Coronary artery (tissue), 2 donors: Measurements from ENCODE around the gene TMEM214.

Experiments
- DNase-seq: peaks from one replicate; pipeline ENCODE4 v3.0.0-alpha.2; 2017; ENCODE audit warnings: low spot score
- H3K27ac ChIP-seq, 2 donors: fragments of 200-600 bp; sonication (generic); one replicate each; pipeline ENCODE4 v1.5.1; 2016 to 2019
- H3K4me3 ChIP-seq: fragments of 200-600 bp; sonication (generic); 2 replicates; pipeline ENCODE4 v1.5.1; 2016; ENCODE audit warnings: mild to moderate bottlenecking, moderate library complexity
- TF ChIP-seq, protein P1 (sequence below): fragments of 200-600 bp; sonication (generic); IDR thresholded peaks from one replicate; pipeline ENCODE4 v1.5.1; 2019; ENCODE audit warnings: antibody characterized with exemption

The TMEM214 gene

DNA sequence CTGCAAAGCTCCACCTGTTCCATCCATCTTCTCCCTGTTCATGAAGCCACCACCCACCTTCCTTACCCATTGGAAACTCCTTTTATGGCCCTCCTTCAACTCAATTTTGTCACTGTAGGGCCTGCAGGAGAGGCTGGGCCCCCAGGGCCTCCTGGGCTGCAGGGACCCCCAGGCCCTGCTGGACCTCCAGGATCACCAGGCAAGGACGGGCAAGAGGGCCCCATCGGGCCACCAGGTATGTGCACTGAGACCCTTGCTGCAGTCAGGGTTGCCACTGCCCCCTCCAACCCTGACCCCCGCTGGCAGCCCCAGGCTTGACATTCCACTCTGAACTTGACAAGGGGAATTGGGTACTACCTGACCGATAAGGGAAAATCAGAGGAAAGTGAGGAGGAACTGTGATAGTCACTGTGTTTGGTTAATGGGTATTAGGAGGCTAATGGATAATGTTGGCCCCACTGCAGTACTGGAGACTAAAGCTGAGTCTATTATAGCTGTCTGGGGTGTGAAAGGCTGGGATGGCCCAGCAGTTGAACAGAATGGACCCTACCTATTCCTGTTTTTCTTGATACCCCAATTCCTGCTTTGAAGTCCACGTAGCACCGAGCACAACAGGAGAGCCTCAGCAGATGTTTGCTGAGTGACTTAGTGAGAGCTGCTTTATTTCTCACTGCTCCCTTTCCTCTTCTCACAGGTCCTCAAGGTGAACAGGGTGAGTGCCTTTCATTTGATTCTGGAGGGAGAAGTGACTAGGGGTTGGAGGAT lies 51.7 kb downstream of the TMEM214 start:
- TF ChIP-seq, protein P1, sequence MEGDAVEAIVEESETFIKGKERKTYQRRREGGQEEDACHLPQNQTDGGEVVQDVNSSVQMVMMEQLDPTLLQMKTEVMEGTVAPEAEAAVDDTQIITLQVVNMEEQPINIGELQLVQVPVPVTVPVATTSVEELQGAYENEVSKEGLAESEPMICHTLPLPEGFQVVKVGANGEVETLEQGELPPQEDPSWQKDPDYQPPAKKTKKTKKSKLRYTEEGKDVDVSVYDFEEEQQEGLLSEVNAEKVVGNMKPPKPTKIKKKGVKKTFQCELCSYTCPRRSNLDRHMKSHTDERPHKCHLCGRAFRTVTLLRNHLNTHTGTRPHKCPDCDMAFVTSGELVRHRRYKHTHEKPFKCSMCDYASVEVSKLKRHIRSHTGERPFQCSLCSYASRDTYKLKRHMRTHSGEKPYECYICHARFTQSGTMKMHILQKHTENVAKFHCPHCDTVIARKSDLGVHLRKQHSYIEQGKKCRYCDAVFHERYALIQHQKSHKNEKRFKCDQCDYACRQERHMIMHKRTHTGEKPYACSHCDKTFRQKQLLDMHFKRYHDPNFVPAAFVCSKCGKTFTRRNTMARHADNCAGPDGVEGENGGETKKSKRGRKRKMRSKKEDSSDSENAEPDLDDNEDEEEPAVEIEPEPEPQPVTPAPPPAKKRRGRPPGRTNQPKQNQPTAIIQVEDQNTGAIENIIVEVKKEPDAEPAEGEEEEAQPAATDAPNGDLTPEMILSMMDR = no peak
- Histone ChIP-seq H3K4me3 (no peak overlapping the region), H3K27ac (peak overlapping the region in 1 of 2 donors; percentile 93)
- DNase-seq = no peak

DNA sequence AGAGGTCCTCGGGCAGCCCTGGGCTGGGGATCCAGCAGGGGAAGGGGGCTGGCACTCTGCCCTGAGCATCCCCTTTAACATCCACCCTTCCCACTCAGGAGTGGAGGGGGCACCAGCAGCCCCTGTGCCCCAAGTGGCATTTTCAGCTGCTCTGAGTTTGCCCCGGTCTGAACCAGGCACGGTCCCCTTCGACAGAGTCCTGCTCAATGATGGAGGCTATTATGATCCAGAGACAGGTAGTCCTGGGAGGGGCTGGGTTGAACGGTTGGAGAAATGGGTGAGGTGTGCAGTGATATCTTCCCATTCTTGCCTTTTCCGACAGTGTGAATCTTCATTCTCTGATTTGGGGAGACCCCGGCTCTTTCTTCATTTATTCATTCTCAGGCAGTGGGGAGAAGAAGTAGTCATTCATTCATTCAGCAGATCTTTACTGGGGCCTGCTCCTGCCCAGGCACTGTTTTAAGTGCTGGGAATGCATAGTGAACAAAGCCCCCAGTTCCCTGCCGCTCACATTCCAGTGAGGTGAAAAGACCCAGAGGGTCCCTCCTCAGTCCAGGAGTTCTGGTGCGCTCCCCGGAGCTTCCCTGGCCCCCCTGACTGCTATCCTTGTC lies 52.4 kb downstream of the TMEM214 start:
- Histone ChIP-seq H3K27ac (peak overlapping the region in 1 of 2 donors; percentile 93), H3K4me3 (peak overlapping the region; percentile 79)
- TF ChIP-seq, protein P1 = peak; percentile 19
- DNase-seq = no peak

DNA sequence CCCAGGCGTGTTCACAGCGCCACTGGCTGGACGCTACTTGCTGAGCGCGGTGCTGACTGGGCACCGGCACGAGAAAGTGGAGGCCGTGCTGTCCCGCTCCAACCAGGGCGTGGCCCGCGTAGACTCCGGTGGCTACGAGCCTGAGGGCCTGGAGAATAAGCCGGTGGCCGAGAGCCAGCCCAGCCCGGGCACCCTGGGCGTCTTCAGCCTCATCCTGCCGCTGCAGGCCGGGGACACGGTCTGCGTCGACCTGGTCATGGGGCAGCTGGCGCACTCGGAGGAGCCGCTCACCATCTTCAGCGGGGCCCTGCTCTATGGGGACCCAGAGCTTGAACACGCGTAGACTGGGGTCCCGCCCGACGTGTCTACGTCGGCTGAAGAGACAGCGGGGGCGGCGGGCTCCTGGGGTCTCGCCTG lies 52.9 kb downstream of the TMEM214 start:
- Histone ChIP-seq H3K27ac (peak overlapping the region; percentile 58 to 93), H3K4me3 (peak overlapping the region; percentile 79)
- TF ChIP-seq, protein P1 = no peak
- peak; percentile 91 for DNase-seq

DNA sequence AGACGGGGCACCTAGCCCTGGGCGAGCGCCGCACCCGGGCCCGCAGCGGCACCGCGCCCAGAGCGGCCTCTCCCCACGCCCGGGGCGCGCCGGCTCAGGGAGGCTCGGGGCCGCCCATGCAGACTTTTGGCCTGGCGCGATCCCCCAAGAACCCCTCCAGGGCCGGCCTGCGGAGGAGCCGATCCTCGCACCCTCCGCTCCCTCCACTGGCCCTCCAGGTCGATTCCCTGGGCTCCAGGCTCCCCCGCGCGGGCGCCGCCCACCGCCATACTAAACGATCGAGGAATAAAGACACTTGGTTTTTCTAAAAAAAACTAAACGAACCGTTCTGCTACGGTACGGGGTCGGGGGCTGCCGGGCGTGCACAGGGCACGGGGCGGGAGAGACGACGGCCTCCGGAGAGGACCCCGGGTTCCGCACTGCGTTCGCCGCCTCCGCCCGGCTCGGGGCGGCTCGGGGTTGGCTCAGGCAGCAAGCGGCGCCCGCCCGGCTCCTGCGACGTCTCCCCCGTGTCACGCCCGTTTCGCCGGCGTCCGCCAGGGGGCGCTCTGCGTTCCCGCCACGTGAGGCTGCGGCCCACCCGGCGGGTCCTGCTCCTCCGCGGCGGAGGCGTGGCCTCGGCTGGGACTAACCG lies 53.4 kb downstream of the TMEM214 start:
- H3K4me3 ChIP-seq = peak overlapping the region; percentile 79

DNA sequence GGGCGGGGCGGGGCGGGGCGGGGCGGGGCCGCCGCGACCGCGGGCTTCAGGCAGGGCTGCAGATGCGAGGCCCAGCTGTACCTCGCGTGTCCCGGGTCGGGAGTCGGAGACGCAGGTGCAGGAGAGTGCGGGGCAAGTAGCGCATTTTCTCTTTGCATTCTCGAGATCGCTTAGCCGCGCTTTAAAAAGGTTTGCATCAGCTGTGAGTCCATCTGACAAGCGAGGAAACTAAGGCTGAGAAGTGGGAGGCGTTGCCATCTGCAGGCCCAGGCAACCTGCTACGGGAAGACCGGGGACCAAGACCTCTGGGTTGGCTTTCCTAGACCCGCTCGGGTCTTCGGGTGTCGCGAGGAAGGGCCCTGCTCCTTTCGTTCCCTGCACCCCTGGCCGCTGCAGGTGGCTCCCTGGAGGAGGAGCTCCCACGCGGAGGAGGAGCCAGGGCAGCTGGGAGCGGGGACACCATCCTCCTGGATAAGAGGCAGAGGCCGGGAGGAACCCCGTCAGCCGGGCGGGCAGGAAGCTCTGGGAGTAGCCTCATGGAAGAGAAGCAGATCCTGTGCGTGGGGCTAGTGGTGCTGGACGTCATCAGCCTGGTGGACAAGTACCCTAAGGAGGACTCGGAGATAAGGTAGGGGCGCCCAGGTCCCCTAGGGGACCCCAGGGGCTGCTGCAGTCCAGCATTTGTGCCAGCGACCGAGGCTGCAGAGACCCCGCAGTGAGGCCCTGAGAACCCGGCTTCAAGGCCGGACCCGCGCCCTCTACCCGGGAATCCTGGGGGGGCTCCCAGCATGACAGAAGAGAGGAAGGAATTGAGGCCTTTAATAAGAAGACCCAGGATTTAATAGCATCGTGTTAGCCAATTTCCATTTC lies 54.2 kb downstream of the TMEM214 start, which contains the start of gene KHK:
Gene KHK (plus strand): TSS at position 49 of the 870 bp plus-strand sequence. CDS start 488 bp downstream, at position 537.
- peak within 1 kb of the TSS; percentile 58 to 93 for H3K27ac ChIP-seq
- TF ChIP-seq, protein P1 = no peak
- peak within 1 kb of the TSS; percentile 79 for H3K4me3 ChIP-seq
- DNase-seq = peak; percentile 83

More for the DNA sequence above, 53.4 kb downstream of the TMEM214 start:
- peak overlapping the region; percentile 58 to 93 for H3K27ac ChIP-seq
- DNase-seq = peak; percentile 96
- TF ChIP-seq, protein P1 = peak; percentile 87

DNA sequence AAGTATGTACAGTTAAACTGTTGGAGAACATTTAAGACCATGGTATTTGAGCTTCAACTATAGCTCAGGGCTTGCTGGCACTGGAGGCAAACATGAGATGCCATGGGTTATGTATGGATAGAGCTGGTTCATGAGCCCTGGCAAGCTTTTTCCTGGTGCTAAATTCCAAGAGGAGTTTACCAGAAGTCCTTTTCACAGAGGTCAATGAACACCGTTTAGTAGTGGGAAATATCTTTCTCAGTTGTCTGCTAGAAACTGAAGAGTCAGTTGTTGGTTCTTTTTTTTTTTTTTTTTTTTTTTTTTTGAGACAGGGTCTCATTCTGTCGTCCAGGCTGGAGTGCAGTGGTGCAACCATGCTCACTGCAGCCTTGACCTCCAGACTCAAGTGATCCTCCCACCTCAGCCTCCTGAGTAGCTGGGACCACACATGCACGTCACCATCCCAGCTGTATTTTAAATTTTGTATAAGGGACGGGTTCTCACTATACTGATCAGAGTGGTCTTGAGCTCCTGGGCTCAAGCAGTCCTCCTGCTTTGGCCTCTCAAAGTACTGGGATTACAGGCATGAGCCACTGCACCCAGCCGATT lies 55.2 kb downstream of the TMEM214 start:
- TF ChIP-seq, protein P1 = no peak
- Histone ChIP-seq H3K27ac (no peak overlapping the region), H3K4me3 (no peak overlapping the region)
- DNase-seq = no peak
